Activated CD8-positive, alpha-beta T cell treated with anti-CD3 and anti-CD28 coated beads for 36 hours (primary cell): ENCODE data around the gene SPACA6. TPM values are rescaled to one million over a fixed set of nuclear protein-coding genes. Genes with fewer than 3 reads are reported as not detected.

Source experiments
- ATAC-seq: fragments of 200-7000 bp; cut with Tn5 transposase; one replicate; pipeline ENCODE4 v1.10.0; 2021; ENCODE audit warnings: mild to moderate bottlenecking, moderate library complexity
- CTCF ChIA-PET: fragments of 350-600 bp; sonication (Branson Sonifier 250); formaldehyde crosslinking; loops from one replicate; lab custom pipeline; 2021; ENCODE audit warnings: antibody characterized with exemption; lab: Charles Lee
- POLR2A ChIA-PET: fragments of 350-600 bp; sonication (Branson Sonifier 250); formaldehyde crosslinking; loops from one replicate; lab custom pipeline; 2021; ENCODE audit warnings: antibody characterized with exemption; lab: Charles Lee
- DNase-seq: peaks from one replicate; pipeline ENCODE4 v3.0.0-alpha.2; 2020
- H3K27ac Mint-ChIP-seq: one replicate; pipeline ENCODE4 v1.8.0; 2021; ENCODE audit warnings: mild to moderate bottlenecking, mixed read lengths
- H3K27me3 Mint-ChIP-seq: one replicate; pipeline ENCODE4 v1.8.0; 2021; ENCODE audit warnings: mixed read lengths
- H3K36me3 Mint-ChIP-seq: one replicate; pipeline ENCODE4 v1.8.0; 2021; ENCODE audit warnings: low read depth, mixed read lengths
- H3K4me1 Mint-ChIP-seq: one replicate; pipeline ENCODE4 v1.8.0; 2021; ENCODE audit warnings: low read depth, mixed read lengths
- H3K4me3 Mint-ChIP-seq: one replicate; pipeline ENCODE4 v1.8.0; 2021; ENCODE audit warnings: mild to moderate bottlenecking, moderate library complexity, mixed read lengths
- H3K9me3 Mint-ChIP-seq: one replicate; pipeline ENCODE4 v1.8.0; 2021; ENCODE audit warnings: mixed read lengths
- intact Hi-C: fragments of 100-400 bp; cut with micrococcal nuclease; formaldehyde crosslinking; loops from one replicate; pipeline ENCODE4 v1.10.0; 2022
- total RNA-seq, 2 experiments: library from RNA; stranded (reverse); gene quantifications; one replicate each; pipeline ENCODE4 v1.2.3, GENCODE V29; 2021
- TF ChIP-seq, protein P1 (sequence below): fragments of 200-600 bp; IDR thresholded peaks from one replicate; pipeline ENCODE4 v1.8.0; 2022; ENCODE audit warnings: antibody characterized with exemption, mild to moderate bottlenecking

SPACA6 gene
- total RNA-seq, 2 experiments from 2014 or later, result 2.4 to 4.6 TPM

- CTCF ChIA-PET, result interaction anchor here (1.1 to 2.0 kb wide), 3 partner anchors 9 to 180 kb away, joined by 4 to 6 read pairs (median 4); no protein-coding TSS in a partner anchor
These were observed 40.9 kb upstream of the SPACA6 start for GRCh38 chr19:51652266-51652665.

DNA sequence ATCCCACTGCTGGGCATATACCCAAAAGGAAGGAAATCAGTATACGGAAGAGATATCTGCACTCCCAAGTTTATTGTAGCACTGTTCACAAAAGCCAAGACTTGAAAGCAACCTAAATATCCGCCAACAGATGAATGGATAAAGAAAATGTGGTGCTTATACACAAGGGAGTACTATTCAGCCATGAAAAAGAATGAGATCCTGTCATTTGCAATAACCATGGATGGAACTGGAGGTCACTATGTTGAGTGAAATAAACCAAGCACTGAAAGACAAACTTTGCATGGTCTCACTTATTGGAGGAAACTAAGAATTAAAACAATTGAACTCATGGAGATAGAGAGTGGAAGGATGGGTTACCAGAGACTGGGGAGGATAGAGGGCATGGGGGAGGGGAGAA is 40.0 kb upstream of the SPACA6 start:
- TF ChIP-seq, protein P1, sequence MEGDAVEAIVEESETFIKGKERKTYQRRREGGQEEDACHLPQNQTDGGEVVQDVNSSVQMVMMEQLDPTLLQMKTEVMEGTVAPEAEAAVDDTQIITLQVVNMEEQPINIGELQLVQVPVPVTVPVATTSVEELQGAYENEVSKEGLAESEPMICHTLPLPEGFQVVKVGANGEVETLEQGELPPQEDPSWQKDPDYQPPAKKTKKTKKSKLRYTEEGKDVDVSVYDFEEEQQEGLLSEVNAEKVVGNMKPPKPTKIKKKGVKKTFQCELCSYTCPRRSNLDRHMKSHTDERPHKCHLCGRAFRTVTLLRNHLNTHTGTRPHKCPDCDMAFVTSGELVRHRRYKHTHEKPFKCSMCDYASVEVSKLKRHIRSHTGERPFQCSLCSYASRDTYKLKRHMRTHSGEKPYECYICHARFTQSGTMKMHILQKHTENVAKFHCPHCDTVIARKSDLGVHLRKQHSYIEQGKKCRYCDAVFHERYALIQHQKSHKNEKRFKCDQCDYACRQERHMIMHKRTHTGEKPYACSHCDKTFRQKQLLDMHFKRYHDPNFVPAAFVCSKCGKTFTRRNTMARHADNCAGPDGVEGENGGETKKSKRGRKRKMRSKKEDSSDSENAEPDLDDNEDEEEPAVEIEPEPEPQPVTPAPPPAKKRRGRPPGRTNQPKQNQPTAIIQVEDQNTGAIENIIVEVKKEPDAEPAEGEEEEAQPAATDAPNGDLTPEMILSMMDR, result no peak
- ChIA-PET POLR2A (no interaction called here), CTCF (interaction anchor here (2.0 to 8.8 kb wide), 2 partner anchors 179 kb away, joined by 6 to 82 read pairs; no protein-coding TSS in a partner anchor)
- H3K4me1 Mint-ChIP-seq, result peaks cover 5% of the 10 kb centered on the region
- intact Hi-C loops, result no loop called here
- H3K9me3 Mint-ChIP-seq, result peaks cover 2% of the 10 kb centered on the region
- H3K36me3 Mint-ChIP-seq, result no peaks in the 10 kb centered on the region
- ATAC-seq (no peak), DNase-seq (no peak)
- H3K27ac Mint-ChIP-seq, result no peak overlapping the region
- H3K4me3 Mint-ChIP-seq, result no peak overlapping the region
- peaks cover 36% of the 10 kb centered on the region for H3K27me3 Mint-ChIP-seq

More at GRCh38 chr19:51652266-51652665, 40.9 kb upstream of the SPACA6 start:
- DNase-seq (no peak), ATAC-seq (no peak)
- H3K4me1 Mint-ChIP-seq, result peaks cover 5% of the 10 kb centered on the region
- H3K4me3 Mint-ChIP-seq, result no peak overlapping the region
- H3K36me3 Mint-ChIP-seq, result no peaks in the 10 kb centered on the region
- POLR2A ChIA-PET, result interaction anchor here (0.6 kb wide), 1 partner anchor 374 kb away, joined by 3 read pairs; no protein-coding TSS in a partner anchor
- TF ChIP-seq, protein P1, result no peak
- peaks cover 2% of the 10 kb centered on the region for H3K9me3 Mint-ChIP-seq
- H3K27me3 Mint-ChIP-seq, result peaks cover 38% of the 10 kb centered on the region
- no peak overlapping the region for H3K27ac Mint-ChIP-seq
- intact Hi-C loops, result no loop called here

DNA sequence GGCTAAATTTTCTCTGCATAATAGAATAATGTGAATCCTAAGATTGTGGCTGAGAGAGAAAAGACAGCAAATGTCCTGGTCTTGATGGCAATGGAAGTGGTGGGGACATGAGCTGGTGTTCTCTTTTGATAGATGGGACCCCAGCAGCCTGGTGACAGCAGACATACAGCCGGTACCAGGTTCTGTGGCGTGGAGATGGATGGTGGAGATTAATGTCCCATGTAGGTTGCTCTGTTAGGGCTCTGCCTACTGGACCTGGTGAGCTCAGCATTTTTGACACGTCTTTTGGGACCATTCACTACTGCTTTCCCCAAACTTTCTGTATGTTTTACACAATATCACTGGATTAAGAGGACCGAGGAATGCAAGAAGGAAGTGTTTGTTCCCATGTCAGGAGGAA is 38.3 kb upstream of the SPACA6 start:
- intact Hi-C loops, result loop anchor here (5.0 kb wide), 2 partner anchors 177 to 232 kb away; partner anchors contain the start of gene CEACAM18
- CTCF ChIA-PET, result interaction anchor here (1.0 to 8.8 kb wide), 8 partner anchors 16 to 497 kb away, joined by 3 to 82 read pairs (median 4); no protein-coding TSS in a partner anchor
- no peak overlapping the region for H3K27ac Mint-ChIP-seq
- TF ChIP-seq, protein P1, result no peak
- H3K27me3 Mint-ChIP-seq, result peaks cover 30% of the 10 kb centered on the region
- ATAC-seq (no peak), DNase-seq (no peak)
- POLR2A ChIA-PET, result no interaction called here
- H3K36me3 Mint-ChIP-seq, result no peaks in the 10 kb centered on the region
- H3K4me3 Mint-ChIP-seq, result no peak overlapping the region
- H3K9me3 Mint-ChIP-seq, result peaks cover 2% of the 10 kb centered on the region
- H3K4me1 Mint-ChIP-seq, result peaks cover 5% of the 10 kb centered on the region

- TF ChIP-seq, protein P1, result peak; percentile 73
- H3K36me3 Mint-ChIP-seq, result no peaks in the 10 kb centered on the region
- DNase-seq (peak; percentile 86), ATAC-seq (peak; percentile 74)
- H3K4me3 Mint-ChIP-seq, result no peak overlapping the region
- no peak overlapping the region for H3K27ac Mint-ChIP-seq
- POLR2A ChIA-PET, result interaction anchor here (0.5 kb wide), 1 partner anchor 129 kb away, joined by 3 read pairs; no protein-coding TSS in a partner anchor
- intact Hi-C loops, result no loop called here
- peaks cover 32% of the 10 kb centered on the region for H3K27me3 Mint-ChIP-seq
- CTCF ChIA-PET, result interaction anchor here (0.6 to 8.8 kb wide), 37 partner anchors 9 to 528 kb away, joined by 3 to 82 read pairs (median 4); no protein-coding TSS in a partner anchor
- H3K4me1 Mint-ChIP-seq, result peaks cover 5% of the 10 kb centered on the region
- peaks cover 2% of the 10 kb centered on the region for H3K9me3 Mint-ChIP-seq
These were observed 32.0 kb upstream of the SPACA6 start for GRCh38 chr19:51660975-51661600.

- ChIA-PET POLR2A (no interaction called here), CTCF (interaction anchor here (1.1 to 1.2 kb wide), 2 partner anchors 190 to 505 kb away, joined by 3 to 4 read pairs; no protein-coding TSS in a partner anchor)
- H3K27ac Mint-ChIP-seq, result no peak overlapping the region
- H3K36me3 Mint-ChIP-seq, result no peaks in the 10 kb centered on the region
- H3K4me1 Mint-ChIP-seq, result no peaks in the 10 kb centered on the region
- H3K4me3 Mint-ChIP-seq, result no peak overlapping the region
- TF ChIP-seq, protein P1, result no peak
- intact Hi-C loops, result no loop called here
- DNase-seq, result no peak
- peaks cover 37% of the 10 kb centered on the region for H3K27me3 Mint-ChIP-seq
- peaks cover 2% of the 10 kb centered on the region for H3K9me3 Mint-ChIP-seq
- no peak for ATAC-seq
These were observed 29.5 kb upstream of the SPACA6 start for GRCh38 chr19:51663650-51664049.
